Thyroid gland (tissue), 4 donors: Measurements from ENCODE around the gene FSTL4. TPM values are rescaled to one million over a fixed set of nuclear protein-coding genes. Genes with fewer than 3 reads are reported as not detected.
"Not testable (repeated sequence)": the region's sequence is repeated elsewhere in the genome, so short reads cannot be mapped to it uniquely, and the experiment has no call there.

Experiments used
- DNase-seq, 2 donors: peaks; one replicate each; pipeline ENCODE4 v3.0.0-alpha.2; 2019
- H3K27ac ChIP-seq, 3 donors: fragments of 200-600 bp; sonication (generic); 1 replicate in 2 of 3; 2 replicates in 1 of 3; pipeline ENCODE4 v1.5.1; 2016 to 2019; ENCODE audit warnings: mild to moderate bottlenecking in 1 of 3, moderate library complexity in 1 of 3
- H3K27me3 ChIP-seq: fragments of 200-600 bp; sonication (generic); one replicate; pipeline ENCODE4 v1.5.1; 2019
- H3K36me3 ChIP-seq, 2 donors: fragments of 200-600 bp; sonication (generic); one replicate each; pipeline ENCODE4 v1.5.1; 2016 to 2019
- H3K4me1 ChIP-seq, 2 donors: fragments of 200-600 bp; sonication (generic); one replicate each; pipeline ENCODE4 v1.5.1; 2017 to 2019
- H3K4me3 ChIP-seq, 3 donors: fragments of 200-600 bp; sonication (generic); replicated peaks in 1 of 3; 1 replicate in 2 of 3; 2 replicates in 1 of 3; pipeline ENCODE4 v1.5.1; 2016; ENCODE audit warnings: mild to moderate bottlenecking in 1 of 3
- H3K9me3 ChIP-seq: fragments of 200-600 bp; sonication (generic); one replicate; pipeline ENCODE4 v1.5.1; 2017
- POLR2A ChIP-seq, 2 donors: fragments of 450-650 bp; IDR thresholded peaks; one replicate each; pipeline ENCODE4 v1.6.1; 2017; ENCODE audit warnings: antibody characterized with exemption in 2 of 2, mild to moderate bottlenecking in 2 of 2, moderate library complexity in 1 of 2
- WGBS, 2 donors: methylation state at CpG; one replicate each; pipeline ENCODE4 v1.1.5; 2017; 5-methylcytosine and 5-hydroxymethylcytosine counted together
- intact Hi-C: fragments of 100-400 bp; cut with DNase I; formaldehyde crosslinking; loops from one replicate; pipeline ENCODE4 v1.15.1; 2023
- total RNA-seq, 4 donors: library from RNA; depleted of rRNA; stranded (reverse); fragments of >200 nt; gene quantifications; one replicate each; pipeline ENCODE4 v1.2.3, GENCODE V29; 2016
- TF ChIP-seq, protein P1 (sequence below), 6 experiments: fragments of 200-600 bp in 3 of 6; fragments of 450-650 bp in 3 of 6; sonication (generic) in 3 of 6; IDR thresholded peaks; one replicate each; pipeline ENCODE4 v1.5.1; 2016 to 2019; ENCODE audit warnings: antibody characterized with exemption in 6 of 6, mild to moderate bottlenecking in 2 of 6, inconsistent platforms in 1 of 6, moderate library complexity in 1 of 6

The FSTL4 gene
- total RNA-seq, 4 donors from 2014 or later = 0.10 to 0.13 TPM; not detected in 2

DNA sequence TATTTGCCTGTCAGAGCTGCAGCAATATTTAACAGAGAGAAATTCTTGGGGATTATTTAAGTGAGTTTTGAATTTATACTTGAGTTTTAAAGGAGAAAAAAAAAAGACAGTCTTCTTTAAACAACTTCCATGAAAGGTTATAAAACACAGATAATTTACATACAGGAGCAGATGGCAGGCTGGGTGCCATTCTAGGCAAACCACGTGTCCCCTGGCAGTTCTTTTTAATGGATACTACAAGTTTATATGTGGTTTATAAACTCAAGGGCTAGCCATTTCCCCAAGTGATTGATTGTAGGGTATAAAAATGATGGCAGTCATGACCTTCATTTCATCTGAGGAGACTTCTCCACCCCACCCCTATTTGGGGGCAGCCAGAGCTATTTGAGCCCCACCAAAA, 166.6 kb downstream of the FSTL4 start:
- Histone ChIP-seq H3K9me3 (no peaks in the 10 kb centered on the region), H3K36me3 (no peaks in the 10 kb centered on the region), H3K27me3 (no peaks in the 10 kb centered on the region), H3K27ac (no peak overlapping the region), H3K4me1 (no peaks in the 10 kb centered on the region), H3K4me3 (no peak overlapping the region)
- DNase-seq = no peak
- WGBS, 2 donors = 53 to 56% methylated on average over 1 of the region's 1 CpG
- TF ChIP-seq, protein P1, sequence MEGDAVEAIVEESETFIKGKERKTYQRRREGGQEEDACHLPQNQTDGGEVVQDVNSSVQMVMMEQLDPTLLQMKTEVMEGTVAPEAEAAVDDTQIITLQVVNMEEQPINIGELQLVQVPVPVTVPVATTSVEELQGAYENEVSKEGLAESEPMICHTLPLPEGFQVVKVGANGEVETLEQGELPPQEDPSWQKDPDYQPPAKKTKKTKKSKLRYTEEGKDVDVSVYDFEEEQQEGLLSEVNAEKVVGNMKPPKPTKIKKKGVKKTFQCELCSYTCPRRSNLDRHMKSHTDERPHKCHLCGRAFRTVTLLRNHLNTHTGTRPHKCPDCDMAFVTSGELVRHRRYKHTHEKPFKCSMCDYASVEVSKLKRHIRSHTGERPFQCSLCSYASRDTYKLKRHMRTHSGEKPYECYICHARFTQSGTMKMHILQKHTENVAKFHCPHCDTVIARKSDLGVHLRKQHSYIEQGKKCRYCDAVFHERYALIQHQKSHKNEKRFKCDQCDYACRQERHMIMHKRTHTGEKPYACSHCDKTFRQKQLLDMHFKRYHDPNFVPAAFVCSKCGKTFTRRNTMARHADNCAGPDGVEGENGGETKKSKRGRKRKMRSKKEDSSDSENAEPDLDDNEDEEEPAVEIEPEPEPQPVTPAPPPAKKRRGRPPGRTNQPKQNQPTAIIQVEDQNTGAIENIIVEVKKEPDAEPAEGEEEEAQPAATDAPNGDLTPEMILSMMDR (IDR thresholded peaks at IDR 0.05) = no peak
- no peak for TF ChIP-seq POLR2A (IDR thresholded peaks at IDR 0.05)
- intact Hi-C loops = no loop called here

- H3K36me3 ChIP-seq, H3K4me3 ChIP-seq, H3K27me3 ChIP-seq, H3K4me1 ChIP-seq, intact Hi-C loops, DNase-seq, H3K27ac ChIP-seq, H3K9me3 ChIP-seq: not testable (repeated sequence)
- 86 to 89% methylated on average over 4 to 7 of the region's 10 CpGs for WGBS, 2 donors
Observed at GRCh38 chr5:133445204-133445603, 167.1 kb downstream of the FSTL4 start.

DNA sequence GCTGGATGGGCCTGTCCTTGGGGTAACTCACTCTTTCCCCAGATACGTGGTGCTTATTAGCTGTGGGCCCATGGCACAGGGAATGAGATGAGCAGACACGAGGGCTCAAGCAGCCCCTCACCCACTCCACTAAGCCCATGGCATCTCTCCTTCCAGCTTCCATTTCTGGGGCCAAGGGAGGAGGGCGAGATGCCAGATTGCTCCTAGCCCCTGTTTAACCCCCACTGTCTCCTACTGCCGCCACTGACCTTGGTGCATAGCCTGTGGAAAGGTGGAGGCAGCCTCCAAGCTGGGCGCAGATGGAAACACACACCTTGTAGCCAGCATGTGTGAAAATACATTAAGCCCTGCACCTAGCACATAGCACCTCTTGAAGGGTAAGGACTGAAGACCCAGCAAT, 167.6 kb downstream of the FSTL4 start:
- no peaks in the 10 kb centered on the region for H3K9me3 ChIP-seq
- no peaks in the 10 kb centered on the region for H3K27me3 ChIP-seq
- WGBS, 2 donors = 81 to 94% methylated on average over 4 to 5 of the region's 5 CpGs
- no peak overlapping the region for H3K4me3 ChIP-seq
- H3K4me1 ChIP-seq = no peaks in the 10 kb centered on the region
- no peak overlapping the region for H3K27ac ChIP-seq
- intact Hi-C loops = no loop called here
- DNase-seq = no peak
- H3K36me3 ChIP-seq = no peaks in the 10 kb centered on the region
- TF ChIP-seq POLR2A (IDR thresholded peaks at IDR 0.05) = no peak
- TF ChIP-seq, protein P1 (IDR thresholded peaks at IDR 0.05) = no peak

- 80 to 86% methylated on average over 7 of the region's 7 CpGs for WGBS, 2 donors
- no peak overlapping the region for H3K27ac ChIP-seq
Observed at GRCh38 chr5:133441166-133441815, 171.1 kb downstream of the FSTL4 start.

GRCh38 chr5:133440467-133441115, 171.8 kb downstream of the FSTL4 start:
- TF ChIP-seq, protein P1 (IDR thresholded peaks at IDR 0.05) = no peak
- TF ChIP-seq POLR2A (IDR thresholded peaks at IDR 0.05) = no peak
- no peaks in the 10 kb centered on the region for H3K9me3 ChIP-seq
- intact Hi-C loops = no loop called here

More at GRCh38 chr5:133441166-133441815, 171.1 kb downstream of the FSTL4 start:
- TF ChIP-seq, protein P1 (IDR thresholded peaks at IDR 0.05) = no peak
- TF ChIP-seq POLR2A (IDR thresholded peaks at IDR 0.05) = no peak
- no peaks in the 10 kb centered on the region for H3K36me3 ChIP-seq
- intact Hi-C loops = no loop called here
- H3K9me3 ChIP-seq = no peaks in the 10 kb centered on the region
- no peaks in the 10 kb centered on the region for H3K4me1 ChIP-seq
- DNase-seq = no peak
- no peaks in the 10 kb centered on the region for H3K27me3 ChIP-seq
- H3K4me3 ChIP-seq = no peak overlapping the region

More at GRCh38 chr5:133440467-133441115, 171.8 kb downstream of the FSTL4 start:
- no peak overlapping the region for H3K27ac ChIP-seq
- no peak for DNase-seq
- H3K4me1 ChIP-seq = no peaks in the 10 kb centered on the region
- no peaks in the 10 kb centered on the region for H3K27me3 ChIP-seq
- H3K4me3 ChIP-seq = no peak overlapping the region
- no peaks in the 10 kb centered on the region for H3K36me3 ChIP-seq
- WGBS, 2 donors = 53 to 77% methylated on average over 5 to 7 of the region's 7 CpGs
